Endothelial cell of umbilical vein (primary cell): ENCODE data around the gene KANSL1L. TPM values are rescaled to one million over a fixed set of nuclear protein-coding genes. Genes with fewer than 3 reads are reported as not detected.

Source experiments
- BruUV-seq: library from RNA; stranded (reverse); fragments of 400-500 nt; replicated peaks from 2 replicates; lab custom pipeline; 2021; lab: Mats Ljungman, UMichigan
- CTCF ChIA-PET: fragments of 300-600, 350-600 bp; sonication (Branson Sonifier 250); formaldehyde crosslinking; loops from one replicate; lab custom pipeline; 2021; ENCODE audit warnings: antibody characterized with exemption, inconsistent platforms; lab: Charles Lee
- POLR2A ChIA-PET: fragments of 300-600, 350-600 bp; sonication (Branson Sonifier 250); formaldehyde crosslinking; loops from one replicate; lab custom pipeline; 2021; ENCODE audit warnings: antibody characterized with exemption, inconsistent platforms; lab: Charles Lee
- DNase-seq: peaks from one replicate; pipeline ENCODE4 v3.0.0-alpha.2; 2011; ENCODE audit warnings: low read depth, low spot score
- FAIRE-seq: peaks from 2 replicates; lab custom pipeline; 2011; peaks lifted over from hg19 to GRCh38; lab: Jason Lieb, UNC
- H2AFZ ChIP-seq: 2 replicates; pipeline ENCODE4 v1.6.0; 2012; ENCODE audit warnings: low read depth, low read length, control low read depth, inconsistent platforms
- H3K27ac ChIP-seq: 2 replicates; pipeline ENCODE4 v1.5.1; 2011; ENCODE audit warnings: low read depth, mild to moderate bottlenecking, control low read depth, low read length, moderate library complexity; ENCODE audit not compliant: insufficient read depth
- H3K27me3 ChIP-seq, 2 experiments: 2 replicates each; pipeline versions ENCODE4 v1.6.0 to v1.6.1; 2011; ENCODE audit warnings: low read length in 2 of 2, mixed read lengths in 1 of 2; ENCODE audit not compliant: control insufficient read depth in 2 of 2, insufficient read depth in 2 of 2
- H3K36me3 ChIP-seq, 2 experiments: 2 replicates in 1 of 2; 3 replicates in 1 of 2; pipeline ENCODE4 v1.5.1; 2011; ENCODE audit warnings: low read length in 2 of 2, mild to moderate bottlenecking in 1 of 2, moderate library complexity in 1 of 2; ENCODE audit not compliant: control insufficient read depth in 2 of 2, insufficient read depth in 2 of 2; ENCODE audit errors: extremely low read depth in 1 of 2
- H3K4me1 ChIP-seq: 3 replicates; pipeline ENCODE4 v1.5.1; 2011; ENCODE audit warnings: mild to moderate bottlenecking, low read length; ENCODE audit not compliant: control insufficient read depth, insufficient read depth; ENCODE audit errors: extremely low read depth
- H3K4me2 ChIP-seq: 2 replicates; pipeline ENCODE4 v1.6.1; 2011; ENCODE audit warnings: low read length, control low read depth, mixed read lengths; ENCODE audit not compliant: insufficient read depth
- H3K4me3 ChIP-seq, 3 experiments: fragments of 200-600 bp in 1 of 3; sonication (generic), shearing (Covaris generic) in 1 of 3; replicated peaks in 1 of 3; 2 replicates each; pipeline ENCODE4 v1.5.1; 2011 to 2016; ENCODE audit warnings: control low read depth in 3 of 3, low read length in 3 of 3, mild to moderate bottlenecking in 2 of 3, inconsistent platforms in 1 of 3, low read depth in 1 of 3, moderate library complexity in 1 of 3; ENCODE audit not compliant: insufficient read depth in 1 of 3
- H3K79me2 ChIP-seq: 2 replicates; pipeline ENCODE4 v1.6.0; 2012; ENCODE audit warnings: low read length, inconsistent platforms; ENCODE audit not compliant: control insufficient read depth, insufficient read depth
- H3K9ac ChIP-seq: replicated peaks from 2 replicates; pipeline ENCODE3; 2011; ENCODE audit warnings: low read length, control low read depth; ENCODE audit not compliant: insufficient read depth; ENCODE audit errors: extremely low read depth
- H3K9me1 ChIP-seq: replicated peaks from 3 replicates; pipeline ENCODE4 v1.6.0; 2011; ENCODE audit warnings: mild to moderate bottlenecking, low read length; ENCODE audit not compliant: control insufficient read depth, insufficient read depth; ENCODE audit errors: extremely low read depth
- H3K9me3 ChIP-seq: replicated peaks from 2 replicates; pipeline ENCODE4 v1.5.1; 2012; ENCODE audit warnings: low read length, inconsistent platforms; ENCODE audit not compliant: control insufficient read depth, insufficient read depth
- H4K20me1 ChIP-seq: replicated peaks from 2 replicates; pipeline ENCODE3; 2011; ENCODE audit warnings: mild to moderate bottlenecking, low read length; ENCODE audit not compliant: control insufficient read depth, insufficient read depth; ENCODE audit errors: extremely low read depth
- CTCF ChIP-seq, 2 donors: IDR thresholded peaks; 1 replicate in 1 of 2; 2 replicates in 1 of 2; pipeline ENCODE4 v1.5.1; 2011; ENCODE audit warnings: low read length in 2 of 2, mild to moderate bottlenecking in 2 of 2, moderate library complexity in 2 of 2, control low read depth in 1 of 2, inconsistent platforms in 1 of 2, low read depth in 1 of 2; ENCODE audit not compliant: insufficient read depth in 1 of 2; ENCODE audit errors: extremely low read depth in 1 of 2
- EZH2 ChIP-seq: IDR thresholded peaks from 2 replicates; pipeline ENCODE4 v1.6.1; 2012; ENCODE audit warnings: borderline replicate concordance, low read depth, mild to moderate bottlenecking, moderate library complexity, low read length, inconsistent platforms; ENCODE audit not compliant: severe bottlenecking
- FOS ChIP-seq: IDR thresholded peaks from 2 replicates; pipeline ENCODE4 v1.6.1; 2011; ENCODE audit warnings: mild to moderate bottlenecking, low read length, moderate library complexity, borderline replicate concordance; ENCODE audit not compliant: insufficient read depth
- GATA2 ChIP-seq: IDR thresholded peaks from 2 replicates; pipeline ENCODE4 v1.7.0; 2011; ENCODE audit warnings: low read depth, mild to moderate bottlenecking, moderate library complexity, mixed read lengths, low read length; ENCODE audit not compliant: insufficient read length, insufficient read depth
- JUN ChIP-seq: IDR thresholded peaks from 2 replicates; pipeline ENCODE4 v1.6.1; 2011; ENCODE audit warnings: borderline replicate concordance, low read depth; ENCODE audit not compliant: insufficient read length, insufficient read depth
- MYC ChIP-seq: IDR thresholded peaks from one replicate; pipeline ENCODE4 v1.6.1; 2011; ENCODE audit warnings: mild to moderate bottlenecking, low read depth, low read length
- POLR2A ChIP-seq: IDR thresholded peaks from 2 replicates; pipeline ENCODE4 v1.6.1; 2012; ENCODE audit warnings: low read depth, mild to moderate bottlenecking, control low read depth, low read length
- POLR2AphosphoS5 ChIP-seq: IDR thresholded peaks from 2 replicates; pipeline ENCODE4 v1.6.1; 2012; ENCODE audit warnings: low read depth, mild to moderate bottlenecking, control low read depth, low read length, moderate library complexity; ENCODE audit not compliant: insufficient read depth
- dilution Hi-C: fragments of 300-500 bp; cut with MboI; formaldehyde crosslinking; loops from one replicate; pipeline ENCODE4 v1.15.0; 2019; ENCODE audit warnings: low sequenced_read_pairs; ENCODE audit not compliant: extremely low pct_ligation_motif_present
- intact Hi-C: fragments of 100-400 bp; cut with micrococcal nuclease; formaldehyde crosslinking; loops from one replicate; pipeline ENCODE4 v1.10.0; 2022
- polyA plus RNA-seq, 4 experiments: library from polyadenylated mRNA; depleted of rRNA in 3 of 4; stranded (reverse) in 3 of 4; unstranded in 1 of 4; fragments of >200 nt; gene quantifications; 2 replicates each; pipeline versions ENCODE4 v1.2.1 to v1.2.3, GENCODE V29; 2011 to 2012; ENCODE audit warnings: missing spikeins in 1 of 4
- total RNA-seq: library from RNA; stranded (reverse); gene quantifications from 2 replicates; pipeline ENCODE4 v1.2.3, GENCODE V29; 2021
- TF ChIP-seq, protein P1 (sequence below): IDR thresholded peaks from 2 replicates; pipeline ENCODE4 v1.6.1; 2011; ENCODE audit not compliant: insufficient read depth, insufficient read length

The KANSL1L gene
- total and polyA plus RNA-seq, 2 donors (not counting 3 experiments of a cell fraction or from before 2014, with no cell fraction given) = 4.3 to 14.0 TPM

DNA sequence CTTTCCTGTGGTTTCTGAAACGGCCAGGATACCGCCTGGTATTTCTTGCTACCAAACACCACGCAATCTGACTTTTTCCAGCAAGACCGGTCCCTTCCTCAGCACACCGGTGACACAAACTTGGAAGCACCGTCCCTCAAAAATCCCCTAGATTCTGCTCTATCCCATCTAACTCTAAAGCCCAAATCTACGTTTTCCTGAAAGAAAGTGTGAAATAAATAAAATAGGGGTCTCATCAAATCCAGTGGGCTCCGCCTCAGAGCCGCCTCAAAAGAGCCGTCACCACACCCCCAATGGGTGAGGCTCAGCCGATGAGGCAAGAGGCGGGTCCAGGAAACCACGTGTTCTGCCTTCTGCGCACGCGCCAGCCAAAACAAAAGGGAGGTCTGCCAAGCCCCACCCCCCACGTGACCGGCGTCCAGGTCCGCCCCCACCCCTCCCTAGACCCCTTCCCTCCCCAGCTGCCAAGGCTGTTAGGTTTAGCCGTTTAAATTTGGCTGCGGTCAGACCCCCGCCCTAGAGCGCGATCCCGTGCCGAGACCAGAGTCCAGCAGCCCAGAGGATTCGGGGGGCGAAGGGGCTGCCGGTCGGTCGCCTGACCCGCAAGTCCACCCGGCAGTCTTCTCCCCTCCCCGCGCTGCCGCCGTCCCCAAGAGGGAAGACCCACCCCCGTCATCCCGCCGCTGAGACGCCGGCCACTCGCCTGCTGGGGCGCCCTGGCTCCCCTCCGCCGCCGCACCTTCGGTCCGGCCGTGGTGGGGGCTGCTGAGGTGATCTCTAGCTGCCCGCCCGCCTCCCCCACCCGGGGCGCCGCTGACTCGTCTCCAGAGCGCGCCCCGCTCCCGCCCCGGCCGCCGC lies 534 bp downstream of the KANSL1L start:
- Histone ChIP-seq H3K79me2 (peaks cover 25% of the 10 kb centered on the region), H3K4me3 (peak overlapping the region; percentile 83 to 96 (median 92)), H3K4me1 (peaks cover 12% of the 10 kb centered on the region), H3K9me3 (no peaks in the 10 kb centered on the region), H3K36me3 (no peaks in the 10 kb centered on the region), H2AFZ (peak overlapping the region; percentile 85), H3K9ac (peak overlapping the region; percentile 96), H4K20me1 (no peaks in the 10 kb centered on the region), H3K4me2 (peak overlapping the region; percentile 99), H3K27ac (peak overlapping the region; percentile 87), H3K9me1 (no peaks in the 10 kb centered on the region), H3K27me3 (no peaks in the 10 kb centered on the region)
- ChIA-PET CTCF (interaction anchor here (1.0 to 1.8 kb wide), 3 partner anchors 24 to 98 kb away, joined by 5 to 6 read pairs (median 5); no protein-coding TSS in a partner anchor), POLR2A (interaction anchor here (0.6 to 0.7 kb wide), 4 partner anchors 8 to 748 kb away, joined by 3 read pairs; no protein-coding TSS in a partner anchor)
- BruUV-seq = no TSS peak
- FAIRE-seq = peak; percentile 82
- TF ChIP-seq, protein P1, sequence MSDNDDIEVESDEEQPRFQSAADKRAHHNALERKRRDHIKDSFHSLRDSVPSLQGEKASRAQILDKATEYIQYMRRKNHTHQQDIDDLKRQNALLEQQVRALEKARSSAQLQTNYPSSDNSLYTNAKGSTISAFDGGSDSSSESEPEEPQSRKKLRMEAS = peak; percentile 100
- TF ChIP-seq FOS (no peak), POLR2A (peak; percentile 67), POLR2AphosphoS5 (no peak), GATA2 (no peak), JUN (no peak), EZH2 (no peak), CTCF (IDR thresholded peaks at IDR 0.05; ENCODE audit: extremely low read depth in 1 of 2, insufficient read depth in 1 of 2, low read depth in 1 of 2, low read length in 2 of 2) (peak in 1 of 2 donors; percentile 6), MYC (no peak)
- intact Hi-C loops = loop anchor here (1.0 to 10.0 kb wide), 9 partner anchors 25 to 1916 kb away; partner anchors contain the start of genes IDH1, MAP2 and RPE
- dilution Hi-C loops = no loop called here
- peak; percentile 97 for DNase-seq
